A673 (cell line): ENCODE measurements around the gene MAP7.

ENCODE experiments used
- CTCF ChIP-seq: fragments of 300-800, 200-600 bp; sonication (generic); conservative IDR thresholded peaks from 2 replicates; pipeline ENCODE4 v1.5.1; 2017; ENCODE audit warnings: low read depth, mild to moderate bottlenecking, antibody characterized with exemption, low read length, moderate library complexity, mixed read lengths
- EZH2 ChIP-seq: fragments of 200-600 bp; sonication (generic); IDR thresholded peaks from 2 replicates; pipeline ENCODE4 v1.6.1; 2017; ENCODE audit warnings: borderline replicate concordance, low read depth, mild to moderate bottlenecking, mixed read lengths, antibody characterized with exemption, low read length; ENCODE audit not compliant: poor library complexity, severe bottlenecking

GRCh38 chr6:136582711-136583471 is 32.7 kb upstream of the MAP7 start:
- TF ChIP-seq CTCF (peak; percentile 70), EZH2 (no peak)
